ENCODE measurements around the gene DSTN.

The DSTN gene

GRCh38 chr20:17589161-17589834, 19.4 kb downstream of the DSTN start:
- H3K36me3 ChIP-seq (replicated peaks in 1 of 2; ENCODE audit: control insufficient read depth in 2 of 2, insufficient read depth in 2 of 2, low read length in 2 of 2), result peaks cover 0 to 3% of the 10 kb centered on the region in 2 donors

GRCh38 chr20:17590245-17590644, 20.4 kb downstream of the DSTN start:
- H3K27me3 ChIP-seq (ENCODE audit: control insufficient read depth in 3 of 3, insufficient read depth in 3 of 3, low read depth in 1 of 3, low read length in 3 of 3), result no peaks in the 10 kb centered on the region
- no peak overlapping the region for H4K91ac ChIP-seq (ENCODE audit: low read depth, low read length, poor library complexity)
- H2BK120ac ChIP-seq (ENCODE audit: low read depth, low read length), result no peak overlapping the region
- no peak overlapping the region for H3K4me2 ChIP-seq (ENCODE audit: insufficient read depth, low read length, poor library complexity, severe bottlenecking)
- no peak for DNase-seq (ENCODE audit: low spot score)
- H4K8ac ChIP-seq (ENCODE audit: low read depth, low read length), result no peak overlapping the region
- no peak overlapping the region for H3K4me3 ChIP-seq (ENCODE audit: low read length in 2 of 2)
- peaks cover 0 to 4% of the 10 kb centered on the region in 2 donors for H3K4me1 ChIP-seq (ENCODE audit: control insufficient read depth in 2 of 2, insufficient read depth in 1 of 2, low read depth in 1 of 2, low read length in 2 of 2)
- no peak overlapping the region for H3K14ac ChIP-seq (ENCODE audit: low read length)
- no peak overlapping the region for H3K23ac ChIP-seq (ENCODE audit: low read depth, low read length, poor library complexity)
- peaks cover 0 to 3% of the 10 kb centered on the region in 2 donors for H3K36me3 ChIP-seq (replicated peaks in 1 of 2; ENCODE audit: control insufficient read depth in 2 of 2, insufficient read depth in 2 of 2, low read length in 2 of 2)
- no peak overlapping the region for H2BK5ac ChIP-seq (ENCODE audit: low read length)
- H2BK12ac ChIP-seq (ENCODE audit: low read length), result no peak overlapping the region
- H2AK5ac ChIP-seq (ENCODE audit: low read depth, low read length), result no peak overlapping the region
- peaks cover 6% of the 10 kb centered on the region for H3K79me1 ChIP-seq (ENCODE audit: low read depth, low read length)
- no peaks in the 10 kb centered on the region for H3K9me3 ChIP-seq (replicated peaks in 1 of 2; ENCODE audit: control insufficient read depth in 2 of 2, insufficient read depth in 1 of 2, low read depth in 1 of 2, low read length in 2 of 2)
- no peak overlapping the region for H2BK15ac ChIP-seq (ENCODE audit: low read length)
- H3K4ac ChIP-seq (ENCODE audit: low read length), result no peak overlapping the region
- no peak overlapping the region for H3K18ac ChIP-seq (ENCODE audit: low read length)
- H3K9ac ChIP-seq (ENCODE audit: low read depth, low read length, poor library complexity), result no peak overlapping the region
- H2AFZ ChIP-seq (ENCODE audit: low read length), result no peak overlapping the region
- no CpG with 5 or more reads among the region's 1 CpG for WGBS, 2 donors (ENCODE audit: extremely low coverage in 2 of 2, insufficient read length in 2 of 2, insufficient replicate concordance in 1 of 2)
- no peak overlapping the region for H3K27ac ChIP-seq (replicated peaks; ENCODE audit: low read length)

More at GRCh38 chr20:17589161-17589834, 19.4 kb downstream of the DSTN start:
- no peak overlapping the region for H3K18ac ChIP-seq (ENCODE audit: low read length)
- H2BK120ac ChIP-seq (ENCODE audit: low read depth, low read length), result no peak overlapping the region
- H3K4me3 ChIP-seq (ENCODE audit: low read length in 2 of 2), result no peak overlapping the region
- no peak overlapping the region for H3K23ac ChIP-seq (ENCODE audit: low read depth, low read length, poor library complexity)
- H3K9me3 ChIP-seq (replicated peaks in 1 of 2; ENCODE audit: control insufficient read depth in 2 of 2, insufficient read depth in 1 of 2, low read depth in 1 of 2, low read length in 2 of 2), result no peaks in the 10 kb centered on the region
- H4K8ac ChIP-seq (ENCODE audit: low read depth, low read length), result no peak overlapping the region
- no peaks in the 10 kb centered on the region for H3K27me3 ChIP-seq (ENCODE audit: control insufficient read depth in 3 of 3, insufficient read depth in 3 of 3, low read depth in 1 of 3, low read length in 3 of 3)
- no peak overlapping the region for H3K14ac ChIP-seq (ENCODE audit: low read length)
- no CpG with 5 or more reads among the region's 8 CpGs for WGBS, 2 donors (ENCODE audit: extremely low coverage in 2 of 2, insufficient read length in 2 of 2, insufficient replicate concordance in 1 of 2)
- H2AK5ac ChIP-seq (ENCODE audit: low read depth, low read length), result no peak overlapping the region
- H2AFZ ChIP-seq (ENCODE audit: low read length), result no peak overlapping the region
- no peak overlapping the region for H2BK5ac ChIP-seq (ENCODE audit: low read length)
- H3K4me2 ChIP-seq (ENCODE audit: insufficient read depth, low read length, poor library complexity, severe bottlenecking), result no peak overlapping the region
- no peak overlapping the region for H3K9ac ChIP-seq (ENCODE audit: low read depth, low read length, poor library complexity)
- no peak overlapping the region for H4K91ac ChIP-seq (ENCODE audit: low read depth, low read length, poor library complexity)
- no peak overlapping the region for H2BK12ac ChIP-seq (ENCODE audit: low read length)
- H3K4me1 ChIP-seq (ENCODE audit: control insufficient read depth in 2 of 2, insufficient read depth in 1 of 2, low read depth in 1 of 2, low read length in 2 of 2), result no peaks in the 10 kb centered on the region
- H3K27ac ChIP-seq (replicated peaks; ENCODE audit: low read length), result no peak overlapping the region
- H2BK15ac ChIP-seq (ENCODE audit: low read length), result no peak overlapping the region
- H3K4ac ChIP-seq (ENCODE audit: low read length), result no peak overlapping the region
- H3K79me1 ChIP-seq (ENCODE audit: low read depth, low read length), result peaks cover 6% of the 10 kb centered on the region
- DNase-seq (ENCODE audit: low spot score), result no peak

- Histone ChIP-seq H4K8ac (ENCODE audit: low read depth, low read length) (no peak overlapping the region), H3K4me3 (ENCODE audit: low read length in 2 of 2) (no peak overlapping the region), H3K79me1 (ENCODE audit: low read depth, low read length) (peaks cover 5% of the 10 kb centered on the region), H3K4me1 (ENCODE audit: control insufficient read depth in 2 of 2, insufficient read depth in 1 of 2, low read depth in 1 of 2, low read length in 2 of 2) (peaks cover 0 to 4% of the 10 kb centered on the region in 2 donors), H3K9ac (ENCODE audit: low read depth, low read length, poor library complexity) (no peak overlapping the region), H3K9me3 (replicated peaks in 1 of 2; ENCODE audit: control insufficient read depth in 2 of 2, insufficient read depth in 1 of 2, low read depth in 1 of 2, low read length in 2 of 2) (no peaks in the 10 kb centered on the region), H3K4ac (ENCODE audit: low read length) (no peak overlapping the region), H2BK5ac (ENCODE audit: low read length) (no peak overlapping the region), H2BK15ac (ENCODE audit: low read length) (no peak overlapping the region), H2BK12ac (ENCODE audit: low read length) (no peak overlapping the region), H4K91ac (ENCODE audit: low read depth, low read length, poor library complexity) (no peak overlapping the region), H3K23ac (ENCODE audit: low read depth, low read length, poor library complexity) (no peak overlapping the region), H2BK120ac (ENCODE audit: low read depth, low read length) (no peak overlapping the region), H3K14ac (ENCODE audit: low read length) (no peak overlapping the region), H3K36me3 (replicated peaks in 1 of 2; ENCODE audit: control insufficient read depth in 2 of 2, insufficient read depth in 2 of 2, low read length in 2 of 2) (peaks cover 0 to 3% of the 10 kb centered on the region in 2 donors), H2AFZ (ENCODE audit: low read length) (no peak overlapping the region), H3K4me2 (ENCODE audit: insufficient read depth, low read length, poor library complexity, severe bottlenecking) (no peak overlapping the region), H2AK5ac (ENCODE audit: low read depth, low read length) (no peak overlapping the region), H3K27me3 (ENCODE audit: control insufficient read depth in 3 of 3, insufficient read depth in 3 of 3, low read depth in 1 of 3, low read length in 3 of 3) (no peaks in the 10 kb centered on the region), H3K27ac (replicated peaks; ENCODE audit: low read length) (no peak overlapping the region), H3K18ac (ENCODE audit: low read length) (no peak overlapping the region)
- no peak for DNase-seq (ENCODE audit: low spot score)
- no CpG with 5 or more reads among the region's 4 CpGs for WGBS, 2 donors (ENCODE audit: extremely low coverage in 2 of 2, insufficient read length in 2 of 2, insufficient replicate concordance in 1 of 2)
Measured at GRCh38 chr20:17593902-17594301, 24.0 kb downstream of the DSTN start.

GRCh38 chr20:17594443-17594842, 24.6 kb downstream of the DSTN start:
- Histone ChIP-seq H4K8ac (ENCODE audit: low read depth, low read length) (no peak overlapping the region), H3K9ac (ENCODE audit: low read depth, low read length, poor library complexity) (no peak overlapping the region), H3K4ac (ENCODE audit: low read length) (no peak overlapping the region), H3K4me2 (ENCODE audit: insufficient read depth, low read length, poor library complexity, severe bottlenecking) (no peak overlapping the region), H3K14ac (ENCODE audit: low read length) (no peak overlapping the region), H2BK12ac (ENCODE audit: low read length) (no peak overlapping the region), H3K27me3 (ENCODE audit: control insufficient read depth in 3 of 3, insufficient read depth in 3 of 3, low read depth in 1 of 3, low read length in 3 of 3) (no peaks in the 10 kb centered on the region), H2AFZ (ENCODE audit: low read length) (no peak overlapping the region), H2BK120ac (ENCODE audit: low read depth, low read length) (no peak overlapping the region), H3K23ac (ENCODE audit: low read depth, low read length, poor library complexity) (no peak overlapping the region), H2BK15ac (ENCODE audit: low read length) (no peak overlapping the region), H3K18ac (ENCODE audit: low read length) (no peak overlapping the region), H3K9me3 (replicated peaks in 1 of 2; ENCODE audit: control insufficient read depth in 2 of 2, insufficient read depth in 1 of 2, low read depth in 1 of 2, low read length in 2 of 2) (no peaks in the 10 kb centered on the region), H2BK5ac (ENCODE audit: low read length) (no peak overlapping the region), H3K36me3 (replicated peaks in 1 of 2; ENCODE audit: control insufficient read depth in 2 of 2, insufficient read depth in 2 of 2, low read length in 2 of 2) (peaks cover 0 to 3% of the 10 kb centered on the region in 2 donors), H3K4me1 (ENCODE audit: control insufficient read depth in 2 of 2, insufficient read depth in 1 of 2, low read depth in 1 of 2, low read length in 2 of 2) (peaks cover 0 to 6% of the 10 kb centered on the region in 2 donors), H4K91ac (ENCODE audit: low read depth, low read length, poor library complexity) (no peak overlapping the region), H2AK5ac (ENCODE audit: low read depth, low read length) (no peak overlapping the region), H3K79me1 (ENCODE audit: low read depth, low read length) (peaks cover 3% of the 10 kb centered on the region), H3K4me3 (ENCODE audit: low read length in 2 of 2) (no peak overlapping the region), H3K27ac (replicated peaks; ENCODE audit: low read length) (no peak overlapping the region)
- no peak for DNase-seq (ENCODE audit: low spot score)
